Trophoblast cell (in vitro differentiated cells and primary cell): ENCODE results near the gene PARD6A.

ENCODE experiments used
- DNase-seq, 2 donors: peaks; one replicate each; pipeline ENCODE4 v3.0.0-alpha.2; 2016
- H2AFZ ChIP-seq: 2 replicates; pipeline ENCODE4 v1.6.1; 2013; ENCODE audit warnings: low read length, moderate library complexity, mild to moderate bottlenecking; ENCODE audit not compliant: insufficient read depth, poor library complexity
- H2AK5ac ChIP-seq: 2 replicates; pipeline ENCODE4 v1.6.1; 2013; ENCODE audit warnings: mild to moderate bottlenecking, low read length
- H2BK120ac ChIP-seq: 2 replicates; pipeline ENCODE4 v1.6.1; 2013; ENCODE audit warnings: low read length, mild to moderate bottlenecking, moderate library complexity; ENCODE audit not compliant: insufficient read depth, poor library complexity
- H2BK12ac ChIP-seq: 2 replicates; pipeline ENCODE4 v1.6.1; 2013; ENCODE audit warnings: mild to moderate bottlenecking, low read length, moderate library complexity
- H2BK5ac ChIP-seq: 2 replicates; pipeline ENCODE4 v1.6.1; 2013; ENCODE audit warnings: low read length, low read depth, moderate library complexity, mild to moderate bottlenecking; ENCODE audit not compliant: poor library complexity
- H3K14ac ChIP-seq: 2 replicates; pipeline ENCODE4 v1.6.1; 2013; ENCODE audit warnings: mild to moderate bottlenecking, low read length
- H3K18ac ChIP-seq: 2 replicates; pipeline ENCODE4 v1.6.1; 2013; ENCODE audit warnings: mild to moderate bottlenecking, low read length
- H3K23ac ChIP-seq: 2 replicates; pipeline ENCODE4 v1.6.1; 2013; ENCODE audit warnings: low read length
- H3K27ac ChIP-seq: 2 replicates; pipeline ENCODE4 v1.5.1; 2013; ENCODE audit warnings: low read depth, mild to moderate bottlenecking, inconsistent platforms, low read length, moderate library complexity
- H3K27me3 ChIP-seq: 2 replicates; pipeline ENCODE4 v1.6.1; 2013; ENCODE audit warnings: inconsistent platforms, mild to moderate bottlenecking, low read length, moderate library complexity; ENCODE audit not compliant: insufficient read depth
- H3K36me3 ChIP-seq, 2 experiments: 1 replicate in 1 of 2; 2 replicates in 1 of 2; pipeline ENCODE4 v1.6.1; 2013; ENCODE audit warnings: low read length in 2 of 2, mild to moderate bottlenecking in 2 of 2, moderate library complexity in 1 of 2; ENCODE audit not compliant: insufficient read depth in 2 of 2, control insufficient read depth in 1 of 2
- H3K4ac ChIP-seq: 2 replicates; pipeline ENCODE4 v1.6.1; 2013; ENCODE audit warnings: low read depth, mild to moderate bottlenecking, low read length, moderate library complexity
- H3K4me1 ChIP-seq, 2 experiments: 1 replicate in 1 of 2; 2 replicates in 1 of 2; pipeline ENCODE4 v1.6.1; 2013; ENCODE audit warnings: low read length in 2 of 2, mild to moderate bottlenecking in 2 of 2, moderate library complexity in 1 of 2; ENCODE audit not compliant: insufficient read depth in 2 of 2, control insufficient read depth in 1 of 2
- H3K4me2 ChIP-seq: 2 replicates; pipeline ENCODE4 v1.6.1; 2013; ENCODE audit warnings: inconsistent platforms, mild to moderate bottlenecking, low read length, moderate library complexity
- H3K4me3 ChIP-seq: 2 replicates; pipeline ENCODE4 v1.5.1; 2013; ENCODE audit warnings: mild to moderate bottlenecking, low read depth, low read length, inconsistent platforms
- H3K79me1 ChIP-seq: one replicate; pipeline ENCODE4 v1.6.1; 2013; ENCODE audit warnings: low read length
- H3K79me2 ChIP-seq: 2 replicates; pipeline ENCODE4 v1.6.1; 2013; ENCODE audit warnings: low read length, mild to moderate bottlenecking; ENCODE audit not compliant: control insufficient read depth, insufficient read depth, poor library complexity
- H3K9ac ChIP-seq: 2 replicates; pipeline ENCODE4 v1.6.1; 2013; ENCODE audit warnings: mild to moderate bottlenecking, low read length
- H3K9me3 ChIP-seq: 2 replicates; pipeline ENCODE4 v1.6.1; 2013; ENCODE audit warnings: low read depth, mild to moderate bottlenecking, control low read depth, inconsistent platforms, low read length; ENCODE audit not compliant: insufficient read depth
- H4K12ac ChIP-seq: 2 replicates; pipeline ENCODE4 v1.6.1; 2013; ENCODE audit warnings: low read depth, mild to moderate bottlenecking, low read length, moderate library complexity
- H4K8ac ChIP-seq: 2 replicates; pipeline ENCODE4 v1.6.1; 2013; ENCODE audit warnings: low read depth, mild to moderate bottlenecking, low read length, moderate library complexity
- H4K91ac ChIP-seq: one replicate; pipeline ENCODE4 v1.6.1; 2013; ENCODE audit warnings: low read depth, mild to moderate bottlenecking, low read length, moderate library complexity
- WGBS: extraction: QIAGEN DNeasy Blood & Tissue Kit; methylation state at CpG from one replicate; pipeline ENCODE4 v1.1.7; 2013; ENCODE audit warnings: missing lambda C conversion rate; ENCODE audit not compliant: insufficient read length, insufficient coverage; ENCODE audit errors: extremely low coverage; 5-methylcytosine and 5-hydroxymethylcytosine counted together

Gene PARD6A

GRCh38 chr16:67702130-67702529 lies 41.4 kb downstream of the PARD6A start:
- peaks cover 8% of the 10 kb centered on the region in 2 experiments for H3K4me1 ChIP-seq
- peaks cover 3% of the 10 kb centered on the region for H3K9me3 ChIP-seq
- H3K18ac ChIP-seq, result no peak overlapping the region
- no peak overlapping the region for H3K27ac ChIP-seq
- H3K36me3 ChIP-seq, result peaks cover 2 to 3% of the 10 kb centered on the region in 2 experiments
- peaks cover 2% of the 10 kb centered on the region for H3K79me1 ChIP-seq
- H2BK5ac ChIP-seq, result no peak overlapping the region
- H3K79me2 ChIP-seq, result no peaks in the 10 kb centered on the region
- no peak overlapping the region for H2BK120ac ChIP-seq
- no peak overlapping the region for H3K4me3 ChIP-seq
- no peak overlapping the region for H3K23ac ChIP-seq
- no peak overlapping the region for H3K4me2 ChIP-seq
- no peak overlapping the region for H2BK12ac ChIP-seq
- H3K4ac ChIP-seq, result no peak overlapping the region
- no peak overlapping the region for H4K8ac ChIP-seq
- H4K12ac ChIP-seq, result no peak overlapping the region
- no peak for DNase-seq
- no peak overlapping the region for H3K14ac ChIP-seq
- H2AK5ac ChIP-seq, result no peak overlapping the region
- no peak overlapping the region for H2AFZ ChIP-seq
- H3K27me3 ChIP-seq, result no peaks in the 10 kb centered on the region
- no peak overlapping the region for H3K9ac ChIP-seq
- no CpG with 5 or more reads among the region's 4 CpGs for WGBS
- H4K91ac ChIP-seq, result no peak overlapping the region

GRCh38 chr16:67703626-67704025 lies 42.9 kb downstream of the PARD6A start:
- Histone ChIP-seq H3K27ac (no peak overlapping the region), H3K9me3 (peaks cover 3% of the 10 kb centered on the region), H4K8ac (no peak overlapping the region), H3K4me3 (no peak overlapping the region), H3K4ac (no peak overlapping the region), H2BK120ac (no peak overlapping the region), H3K79me2 (no peaks in the 10 kb centered on the region), H3K9ac (no peak overlapping the region), H4K91ac (no peak overlapping the region), H3K27me3 (no peaks in the 10 kb centered on the region), H2AFZ (no peak overlapping the region), H3K79me1 (no peaks in the 10 kb centered on the region), H3K36me3 (peaks cover 2 to 3% of the 10 kb centered on the region in 2 experiments), H3K18ac (no peak overlapping the region), H2BK5ac (no peak overlapping the region), H2BK12ac (no peak overlapping the region), H3K14ac (no peak overlapping the region), H3K4me2 (no peak overlapping the region), H3K23ac (no peak overlapping the region), H3K4me1 (peaks cover 0 to 4% of the 10 kb centered on the region in 2 experiments), H4K12ac (no peak overlapping the region), H2AK5ac (peak overlapping the region; percentile 61)
- WGBS, result no CpG with 5 or more reads among the region's 2 CpGs
- DNase-seq, result no peak

- no peak overlapping the region for H3K4ac ChIP-seq
- H2AFZ ChIP-seq, result no peak overlapping the region
- no peak for DNase-seq
- no peak overlapping the region for H4K91ac ChIP-seq
- H3K9me3 ChIP-seq, result peaks cover 3% of the 10 kb centered on the region
- no peaks in the 10 kb centered on the region for H3K79me1 ChIP-seq
- H4K12ac ChIP-seq, result no peak overlapping the region
- no peaks in the 10 kb centered on the region for H3K27me3 ChIP-seq
- no peak overlapping the region for H2BK12ac ChIP-seq
- no peak overlapping the region for H3K4me3 ChIP-seq
- no peak overlapping the region for H4K8ac ChIP-seq
- H3K23ac ChIP-seq, result no peak overlapping the region
- no peaks in the 10 kb centered on the region for H3K79me2 ChIP-seq
- no peak overlapping the region for H3K9ac ChIP-seq
- no peak overlapping the region for H3K18ac ChIP-seq
- no peak overlapping the region for H2BK120ac ChIP-seq
- H3K14ac ChIP-seq, result no peak overlapping the region
- no CpG with 5 or more reads among the region's 5 CpGs for WGBS
- peaks cover under 1 to 2% of the 10 kb centered on the region in 2 experiments for H3K36me3 ChIP-seq
- no peak overlapping the region for H2BK5ac ChIP-seq
- no peak overlapping the region for H3K4me2 ChIP-seq
- peaks cover 0 to 5% of the 10 kb centered on the region in 2 experiments for H3K4me1 ChIP-seq
- no peak overlapping the region for H2AK5ac ChIP-seq
- H3K27ac ChIP-seq, result no peak overlapping the region
Observed at GRCh38 chr16:67704110-67704509, 43.4 kb downstream of the PARD6A start.

GRCh38 chr16:67707210-67707609 lies 46.5 kb downstream of the PARD6A start:
- no peak overlapping the region for H2AK5ac ChIP-seq
- H3K4me1 ChIP-seq, result peaks cover 0 to 5% of the 10 kb centered on the region in 2 experiments
- no peaks in the 10 kb centered on the region for H3K79me1 ChIP-seq
- no peak overlapping the region for H3K9ac ChIP-seq
- no peak overlapping the region for H4K12ac ChIP-seq
- no peak overlapping the region for H3K4me3 ChIP-seq
- H3K14ac ChIP-seq, result no peak overlapping the region
- no peak for DNase-seq
- no peak overlapping the region for H3K18ac ChIP-seq
- H2AFZ ChIP-seq, result no peak overlapping the region
- WGBS, result no CpG with 5 or more reads among the region's 4 CpGs
- H2BK120ac ChIP-seq, result no peak overlapping the region
- no peak overlapping the region for H4K91ac ChIP-seq
- H3K36me3 ChIP-seq, result no peaks in the 10 kb centered on the region
- H2BK12ac ChIP-seq, result no peak overlapping the region
- H2BK5ac ChIP-seq, result no peak overlapping the region
- H3K23ac ChIP-seq, result no peak overlapping the region
- no peak overlapping the region for H3K27ac ChIP-seq
- H3K4me2 ChIP-seq, result no peak overlapping the region
- H3K9me3 ChIP-seq, result no peaks in the 10 kb centered on the region
- H3K79me2 ChIP-seq, result no peaks in the 10 kb centered on the region
- no peak overlapping the region for H4K8ac ChIP-seq
- H3K27me3 ChIP-seq, result no peaks in the 10 kb centered on the region
- no peak overlapping the region for H3K4ac ChIP-seq
